Measurements from ENCODE around the gene TSHZ2.
A peak's percentile ranks its signal among the peaks of the same experiment; 100 is the strongest.

Gene TSHZ2

DNA sequence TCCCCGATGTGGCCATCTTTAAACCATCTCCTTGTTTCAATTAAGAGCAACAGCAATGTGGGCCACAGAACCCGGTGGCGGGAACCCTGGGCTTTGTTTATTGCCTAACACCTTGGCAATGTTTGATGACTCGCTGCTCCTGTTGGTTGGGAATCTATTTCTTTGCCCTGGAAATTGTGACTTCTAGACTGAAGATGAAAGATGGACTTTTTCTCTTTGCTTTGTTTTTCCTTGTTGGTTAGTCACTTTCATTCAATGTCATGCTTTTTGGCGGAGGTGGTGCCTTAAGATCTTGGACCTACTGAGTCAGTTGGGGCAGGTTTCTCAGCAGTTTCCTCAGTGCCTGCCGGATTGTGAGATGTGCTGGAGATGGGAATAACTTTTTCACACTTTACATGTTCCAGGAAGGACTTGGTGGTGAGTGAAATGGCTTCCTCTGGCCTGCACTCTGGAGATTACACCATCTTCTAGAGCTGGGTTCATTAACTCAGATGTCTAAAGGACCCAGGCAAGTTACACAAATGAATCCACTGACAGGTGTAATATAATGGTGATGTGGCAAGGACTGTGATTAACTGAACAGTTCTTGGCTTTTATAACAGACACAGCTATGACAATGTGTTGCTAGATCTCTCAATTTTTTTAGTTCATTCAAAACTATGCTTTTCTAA is 56.3 kb downstream of the TSHZ2 start:
- no peak for DNase-seq

GRCh38 chr20:53030061-53030460 is 57.9 kb downstream of the TSHZ2 start:
- no peak for DNase-seq

DNA sequence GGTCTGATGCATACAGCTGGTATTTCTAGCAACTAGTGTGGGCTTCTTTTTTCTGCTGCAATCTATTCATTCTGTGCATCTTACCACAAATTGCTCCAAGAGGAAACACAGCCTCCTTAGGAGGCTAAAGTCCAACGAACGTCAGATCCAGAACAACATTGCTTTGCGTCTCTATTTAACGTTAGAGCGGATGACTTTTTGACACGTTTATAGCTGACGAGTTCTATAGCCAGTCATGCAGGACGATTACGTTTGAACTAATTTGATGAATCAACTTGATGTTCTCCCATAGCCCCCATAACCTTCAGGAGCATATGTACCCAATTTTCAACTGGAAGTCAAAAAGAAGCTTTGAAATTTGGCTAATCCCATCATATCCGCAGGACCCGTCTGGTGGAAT is 59.9 kb downstream of the TSHZ2 start:
- DNase-seq = no peak

GRCh38 chr20:53032478-53032932 is 60.3 kb downstream of the TSHZ2 start:
- no peak for DNase-seq

- DNase-seq = no peak
Measured at GRCh38 chr20:53033176-53033575, 61.0 kb downstream of the TSHZ2 start.

GRCh38 chr20:53034899-53035298 is 62.7 kb downstream of the TSHZ2 start:
- no peak for DNase-seq

GRCh38 chr20:53036992-53037391 is 64.8 kb downstream of the TSHZ2 start:
- no peak for DNase-seq

GRCh38 chr20:53037621-53038020 is 65.5 kb downstream of the TSHZ2 start:
- no peak for DNase-seq

GRCh38 chr20:53038299-53038698 is 66.1 kb downstream of the TSHZ2 start:
- no peak for DNase-seq

GRCh38 chr20:53040693-53041589 is 68.8 kb downstream of the TSHZ2 start:
- peak; percentile 93 for DNase-seq

DNA sequence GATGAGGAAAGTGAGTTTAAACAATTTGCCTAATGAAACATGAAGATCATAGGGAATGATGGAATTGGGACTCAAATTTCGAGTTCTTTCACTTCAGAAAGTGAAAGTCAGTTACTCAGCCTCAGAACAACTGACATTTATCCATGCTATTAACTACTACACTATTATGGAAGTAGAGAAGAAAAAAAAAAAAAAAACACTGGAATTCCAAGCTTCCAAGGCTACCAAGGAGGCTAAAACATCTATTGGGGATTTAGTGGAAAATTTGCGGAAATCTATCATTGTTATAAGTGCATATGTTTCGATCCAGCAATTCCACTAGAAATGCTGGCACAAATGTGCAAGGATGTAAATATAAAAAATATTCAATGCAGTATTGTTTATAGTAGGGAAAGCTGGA is 70.4 kb downstream of the TSHZ2 start:
- DNase-seq = no peak

DNA sequence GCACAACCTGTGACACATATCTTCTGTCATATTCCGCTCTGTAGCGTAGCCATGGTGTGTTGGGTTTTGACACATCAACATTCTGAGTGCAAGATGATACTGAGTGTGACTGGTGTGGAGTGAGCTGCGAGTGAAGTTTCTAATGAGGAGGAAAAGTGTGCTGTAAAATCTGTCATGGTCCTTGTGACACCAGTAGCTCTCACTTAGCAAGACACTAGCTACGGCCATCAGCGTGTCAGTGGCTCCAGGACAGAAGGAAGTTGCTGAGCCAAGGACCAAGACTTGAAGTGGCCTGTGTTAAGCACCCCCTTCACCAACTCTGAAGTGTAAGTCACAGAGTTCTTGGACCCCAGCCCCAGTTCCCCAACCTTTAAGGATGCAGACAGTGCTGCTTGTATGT is 72.1 kb downstream of the TSHZ2 start:
- DNase-seq = no peak

GRCh38 chr20:53045941-53046340 is 73.8 kb downstream of the TSHZ2 start:
- DNase-seq = no peak

GRCh38 chr20:53047203-53047602 is 75.0 kb downstream of the TSHZ2 start:
- no peak for DNase-seq

- no peak for DNase-seq
Measured at GRCh38 chr20:53048387-53048786, 76.2 kb downstream of the TSHZ2 start.

- DNase-seq = no peak
Measured at GRCh38 chr20:53050338-53050737, 78.2 kb downstream of the TSHZ2 start.

GRCh38 chr20:53052380-53052779 is 80.2 kb downstream of the TSHZ2 start:
- DNase-seq = no peak

GRCh38 chr20:53053595-53053994 is 81.4 kb downstream of the TSHZ2 start:
- DNase-seq = no peak

GRCh38 chr20:53055367-53056067 is 83.4 kb downstream of the TSHZ2 start:
- DNase-seq = no peak

GRCh38 chr20:53057579-53057978 is 85.4 kb downstream of the TSHZ2 start:
- no peak for DNase-seq

- DNase-seq = no peak
Measured at GRCh38 chr20:53059848-53060247, 87.7 kb downstream of the TSHZ2 start.

GRCh38 chr20:53061192-53062108 is 89.3 kb downstream of the TSHZ2 start:
- DNase-seq = no peak

DNA sequence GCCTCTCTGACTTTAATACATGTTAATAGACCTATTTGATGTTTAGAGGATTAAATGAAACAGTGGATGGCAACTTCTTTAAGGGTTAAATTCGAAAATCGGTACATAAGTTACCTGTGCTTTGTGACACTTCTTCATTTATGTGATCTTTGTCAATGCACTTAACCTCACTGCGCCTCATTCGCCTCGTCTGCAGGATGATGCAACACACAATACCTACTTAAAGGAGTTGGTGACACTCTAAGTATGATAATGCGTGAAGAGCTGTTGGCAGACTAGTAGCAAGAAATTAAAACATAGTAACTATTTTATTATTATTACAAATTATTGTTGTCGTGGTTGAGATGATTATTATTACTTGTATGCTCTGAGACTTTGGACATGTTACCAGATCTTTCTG is 92.8 kb downstream of the TSHZ2 start:
- DNase-seq = no peak

All from NCI-H1092 (cell line).